ENCODE data around the gene ANTXR1. TPM values are rescaled to one million over a fixed set of nuclear protein-coding genes. Genes with fewer than 3 reads are reported as not detected.

Gene ANTXR1
- total RNA-seq, 1 experiment from 2014 or later: 25.7 TPM

DNA sequence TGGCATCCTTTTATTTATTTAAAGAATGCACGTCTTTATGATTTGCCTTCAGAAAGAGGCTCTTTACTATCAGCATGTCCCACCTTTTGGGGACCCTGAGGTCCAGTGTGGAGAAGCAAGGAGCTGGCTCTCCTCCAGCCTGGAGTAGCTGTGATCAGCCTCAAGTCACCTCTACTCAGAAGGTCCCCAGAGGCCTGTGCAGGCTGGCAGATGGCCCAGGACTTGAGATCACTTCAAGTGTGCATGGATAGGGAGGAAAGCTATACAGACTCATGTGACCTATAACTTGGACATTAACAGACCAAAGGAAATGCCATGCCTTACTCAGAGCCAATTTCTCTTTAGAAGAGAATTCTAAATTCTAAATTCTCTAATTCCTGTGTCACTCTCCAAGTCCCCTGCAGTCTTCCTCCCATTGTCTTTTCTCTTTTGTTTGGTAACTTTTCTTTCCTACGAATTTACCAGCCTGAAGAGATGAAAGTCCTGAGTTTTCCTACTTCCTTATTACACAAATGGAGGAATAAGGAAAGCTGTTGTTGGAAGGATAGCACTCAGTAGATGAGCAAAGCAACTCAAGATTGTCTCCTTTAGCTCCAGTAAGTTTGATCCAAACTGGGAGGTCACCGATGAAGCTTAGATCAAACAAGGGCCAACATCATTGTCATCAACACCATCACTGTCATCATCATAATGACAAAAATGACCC is 210.1 kb downstream of the ANTXR1 start:
- DNase-seq (ENCODE audit: low read depth, low spot score) (no peak), ATAC-seq (no peak)
- no peaks in the 10 kb centered on the region for H3K36me3 ChIP-seq (ENCODE audit: control insufficient read depth in 1 of 2, insufficient read depth in 2 of 2, low read length in 2 of 2)
- H3K4me3 ChIP-seq (replicated peaks in 1 of 2; ENCODE audit: low read depth in 1 of 2, low read length in 2 of 2): no peak overlapping the region
- RAD21 ChIA-PET (ENCODE audit: low non-redundant PET in 1 of 2, low total read pairs in 2 of 2, uncharacterized antibody in 2 of 2, unreplicated experiment in 2 of 2): no interaction called here
- POLR2A ChIA-PET: no interaction called here
- H3K79me2 ChIP-seq (ENCODE audit: insufficient read depth, low read length): no peaks in the 10 kb centered on the region
- H4K20me1 ChIP-seq (ENCODE audit: insufficient read depth): no peaks in the 10 kb centered on the region
- TF ChIP-seq FOSL1 (IDR thresholded peaks at IDR 0.05; ENCODE audit: low read depth) (no peak), POLR2AphosphoS5 (IDR thresholded peaks at IDR 0.05; ENCODE audit: low read depth, low read length) (no peak), CBX3 (IDR thresholded peaks at IDR 0.05; ENCODE audit: low read depth) (no peak), TCF7L2 (IDR thresholded peaks at IDR 0.05; ENCODE audit: borderline replicate concordance, extremely low read depth, insufficient read depth, insufficient read length) (no peak), EGR1 (IDR thresholded peaks at IDR 0.05; ENCODE audit: low read depth) (no peak), JUND (IDR thresholded peaks at IDR 0.05) (no peak), RAD21 (IDR thresholded peaks at IDR 0.05; ENCODE audit: low read depth) (no peak), EZH2 (IDR thresholded peaks at IDR 0.05) (no peak), ELF1 (IDR thresholded peaks at IDR 0.05; ENCODE audit: borderline replicate concordance, low read depth) (no peak)
- TF ChIP-seq, protein P1, sequence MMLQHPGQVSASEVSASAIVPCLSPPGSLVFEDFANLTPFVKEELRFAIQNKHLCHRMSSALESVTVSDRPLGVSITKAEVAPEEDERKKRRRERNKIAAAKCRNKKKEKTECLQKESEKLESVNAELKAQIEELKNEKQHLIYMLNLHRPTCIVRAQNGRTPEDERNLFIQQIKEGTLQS (IDR thresholded peaks at IDR 0.05): no peak
- TF ChIP-seq, protein P2, sequence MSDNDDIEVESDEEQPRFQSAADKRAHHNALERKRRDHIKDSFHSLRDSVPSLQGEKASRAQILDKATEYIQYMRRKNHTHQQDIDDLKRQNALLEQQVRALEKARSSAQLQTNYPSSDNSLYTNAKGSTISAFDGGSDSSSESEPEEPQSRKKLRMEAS (IDR thresholded peaks at IDR 0.05): no peak
- TF ChIP-seq, protein P3, sequence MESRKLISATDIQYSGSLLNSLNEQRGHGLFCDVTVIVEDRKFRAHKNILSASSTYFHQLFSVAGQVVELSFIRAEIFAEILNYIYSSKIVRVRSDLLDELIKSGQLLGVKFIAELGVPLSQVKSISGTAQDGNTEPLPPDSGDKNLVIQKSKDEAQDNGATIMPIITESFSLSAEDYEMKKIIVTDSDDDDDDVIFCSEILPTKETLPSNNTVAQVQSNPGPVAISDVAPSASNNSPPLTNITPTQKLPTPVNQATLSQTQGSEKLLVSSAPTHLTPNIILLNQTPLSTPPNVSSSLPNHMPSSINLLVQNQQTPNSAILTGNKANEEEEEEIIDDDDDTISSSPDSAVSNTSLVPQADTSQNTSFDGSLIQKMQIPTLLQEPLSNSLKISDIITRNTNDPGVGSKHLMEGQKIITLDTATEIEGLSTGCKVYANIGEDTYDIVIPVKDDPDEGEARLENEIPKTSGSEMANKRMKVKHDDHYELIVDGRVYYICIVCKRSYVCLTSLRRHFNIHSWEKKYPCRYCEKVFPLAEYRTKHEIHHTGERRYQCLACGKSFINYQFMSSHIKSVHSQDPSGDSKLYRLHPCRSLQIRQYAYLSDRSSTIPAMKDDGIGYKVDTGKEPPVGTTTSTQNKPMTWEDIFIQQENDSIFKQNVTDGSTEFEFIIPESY (IDR thresholded peaks at IDR 0.05; ENCODE audit: extremely low read depth, insufficient replicate concordance, low read length): no peak
- BruUV-seq (replicated peaks): no TSS peak
- H3K9me3 ChIP-seq (ENCODE audit: control insufficient read depth in 1 of 2, insufficient read depth in 1 of 2, low read depth in 1 of 2, low read length in 2 of 2): no peaks in the 10 kb centered on the region
- no peaks in the 10 kb centered on the region for H3K27me3 ChIP-seq (ENCODE audit: insufficient read depth, low read length)
- no peak overlapping the region for H3K9ac ChIP-seq (ENCODE audit: low read length)
- no peak overlapping the region for H2AFZ ChIP-seq (ENCODE audit: low read depth, low read length, poor library complexity, severe bottlenecking)
- CTCF ChIA-PET: no interaction called here
- no peak overlapping the region for H3K27ac ChIP-seq (ENCODE audit: low read depth, low read length)
- no peaks in the 10 kb centered on the region for H3K9me2 ChIP-seq (ENCODE audit: insufficient read depth)
- intact Hi-C loops (cut with micrococcal nuclease): no loop called here
- H3K4me1 ChIP-seq (ENCODE audit: control insufficient read depth in 1 of 2, insufficient read depth in 2 of 2, low read length in 2 of 2): no peaks in the 10 kb centered on the region
- H3K4me2 ChIP-seq (ENCODE audit: low read length): no peak overlapping the region

All from HCT116 (cell line).